ENCODE results near the gene BANF1. TPM values are rescaled to one million over a fixed set of nuclear protein-coding genes. Genes with fewer than 3 reads are reported as not detected.

Gene BANF1
- polyA plus RNA-seq, 1 donor (not counting 4 experiments of a cell fraction or from before 2014, with no cell fraction given): 154 TPM

DNA sequence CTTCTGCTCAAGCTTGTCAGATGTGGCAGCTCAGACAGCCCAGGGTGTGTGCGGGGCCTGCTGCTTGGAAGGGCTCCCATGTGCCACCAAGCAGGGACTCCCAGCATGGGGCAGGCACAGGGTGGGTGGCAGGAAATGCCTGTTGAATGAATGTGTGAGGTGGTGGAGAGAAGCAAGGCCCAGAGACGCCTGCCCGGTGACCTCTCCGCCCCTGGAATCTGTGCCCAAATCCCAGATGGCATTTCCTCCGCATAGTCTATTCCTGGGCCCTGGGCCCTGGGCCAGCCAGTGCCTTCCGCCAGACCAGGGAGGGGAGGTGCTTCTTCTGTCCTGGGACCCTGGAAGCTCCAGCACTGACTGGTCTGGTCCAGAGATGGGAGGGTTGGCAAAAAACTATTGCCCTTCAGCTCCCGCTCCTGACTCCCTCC lies 13.2 kb downstream of the BANF1 start:
- Histone ChIP-seq H3K9me3 (ENCODE audit: control insufficient read depth, low read depth, low read length) (no peaks in the 10 kb centered on the region), H2AFZ (ENCODE audit: control insufficient read depth, low read length) (no peak overlapping the region), H4K20me1 (ENCODE audit: control insufficient read depth, extremely low read depth, insufficient read depth, low read length) (no peaks in the 10 kb centered on the region), H3K36me3 (ENCODE audit: control insufficient read depth in 2 of 2, extremely low read depth in 1 of 2, insufficient read depth in 2 of 2, low read length in 2 of 2) (no peaks in the 10 kb centered on the region), H3K9me1 (ENCODE audit: control insufficient read depth, extremely low read depth, insufficient read depth, low read length) (peaks cover 3% of the 10 kb centered on the region), H3K27me3 (ENCODE audit: control insufficient read depth, extremely low read depth, insufficient read depth, low read length) (no peaks in the 10 kb centered on the region), H3K27ac (ENCODE audit: control insufficient read depth, insufficient read depth, low read length) (no peak overlapping the region), H3K4me3 (ENCODE audit: control insufficient read depth in 2 of 3, extremely low read depth in 1 of 3, insufficient read depth in 2 of 3, low read depth in 1 of 3, low read length in 3 of 3) (no peak overlapping the region), H3K9ac (ENCODE audit: control insufficient read depth, extremely low read depth, insufficient read depth, low read length) (no peak overlapping the region), H3K4me1 (ENCODE audit: control insufficient read depth, extremely low read depth, insufficient read depth, low read length) (peaks cover 26% of the 10 kb centered on the region), H3K4me2 (ENCODE audit: control insufficient read depth, extremely low read depth, insufficient read depth, low read depth, low read length) (no peak overlapping the region), H3K79me2 (ENCODE audit: control insufficient read depth, insufficient read depth, low read length) (no peaks in the 10 kb centered on the region)
- TF ChIP-seq EZH2 (IDR thresholded peaks at IDR 0.05; ENCODE audit: low read length): no peak
- TF ChIP-seq, protein P1, sequence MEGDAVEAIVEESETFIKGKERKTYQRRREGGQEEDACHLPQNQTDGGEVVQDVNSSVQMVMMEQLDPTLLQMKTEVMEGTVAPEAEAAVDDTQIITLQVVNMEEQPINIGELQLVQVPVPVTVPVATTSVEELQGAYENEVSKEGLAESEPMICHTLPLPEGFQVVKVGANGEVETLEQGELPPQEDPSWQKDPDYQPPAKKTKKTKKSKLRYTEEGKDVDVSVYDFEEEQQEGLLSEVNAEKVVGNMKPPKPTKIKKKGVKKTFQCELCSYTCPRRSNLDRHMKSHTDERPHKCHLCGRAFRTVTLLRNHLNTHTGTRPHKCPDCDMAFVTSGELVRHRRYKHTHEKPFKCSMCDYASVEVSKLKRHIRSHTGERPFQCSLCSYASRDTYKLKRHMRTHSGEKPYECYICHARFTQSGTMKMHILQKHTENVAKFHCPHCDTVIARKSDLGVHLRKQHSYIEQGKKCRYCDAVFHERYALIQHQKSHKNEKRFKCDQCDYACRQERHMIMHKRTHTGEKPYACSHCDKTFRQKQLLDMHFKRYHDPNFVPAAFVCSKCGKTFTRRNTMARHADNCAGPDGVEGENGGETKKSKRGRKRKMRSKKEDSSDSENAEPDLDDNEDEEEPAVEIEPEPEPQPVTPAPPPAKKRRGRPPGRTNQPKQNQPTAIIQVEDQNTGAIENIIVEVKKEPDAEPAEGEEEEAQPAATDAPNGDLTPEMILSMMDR (optimal IDR thresholded peaks at IDR 0.05 in 1 of 3, IDR thresholded peaks at IDR 0.05 in 1 of 3, conservative IDR thresholded peaks at IDR 0.05 in 1 of 3; ENCODE audit: extremely low read depth in 1 of 3, insufficient read depth in 2 of 3, low read length in 3 of 3): no peak
- FAIRE-seq (no peak), DNase-seq (ENCODE audit: low read depth, low spot score) (no peak)
- dilution Hi-C loops (cut with MboI; ENCODE audit: extremely low pct_ligation_motif_present, low sequenced_read_pairs): no loop called here

DNA sequence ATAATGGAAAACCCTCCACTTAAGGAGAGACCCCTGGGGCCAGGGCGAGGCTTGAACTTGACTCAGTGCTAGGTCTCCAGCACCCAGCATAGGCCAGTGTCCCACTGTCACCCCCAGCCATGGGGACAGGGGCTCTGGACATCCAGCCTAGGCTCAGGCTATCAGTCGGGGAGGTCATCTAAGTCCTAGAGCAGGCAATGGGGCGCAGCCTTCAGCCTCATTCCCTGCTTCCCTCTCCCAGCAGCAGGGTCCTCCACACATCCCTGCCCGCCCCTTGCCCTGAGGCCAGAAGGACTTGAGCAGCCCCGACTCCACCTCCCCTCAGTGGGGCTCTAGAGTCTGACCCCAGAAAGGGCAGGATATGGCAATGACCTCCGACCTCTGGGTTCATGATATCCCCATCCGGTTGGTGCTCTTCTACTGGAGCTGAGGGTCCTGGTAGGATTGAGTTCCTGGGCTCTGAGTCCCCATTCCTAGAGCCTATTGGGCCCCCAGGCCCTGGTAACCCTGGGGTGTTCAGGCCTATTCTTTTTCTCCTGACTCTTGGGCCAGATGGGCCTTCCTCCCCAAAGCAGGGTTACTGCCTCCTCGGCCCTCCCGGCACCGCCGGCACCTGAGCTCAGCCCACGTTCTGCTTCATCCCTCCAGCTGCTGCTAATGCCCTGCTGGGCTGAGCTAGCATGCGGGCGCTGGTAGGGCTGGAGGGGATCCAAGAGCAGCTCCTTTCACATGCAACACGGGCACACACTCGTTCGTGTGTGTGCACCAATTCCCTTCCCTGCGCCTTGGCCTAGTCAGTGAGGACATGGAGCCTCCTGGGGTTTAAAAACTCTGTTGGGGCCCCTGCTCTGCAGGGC lies 13.9 kb downstream of the BANF1 start:
- FAIRE-seq: no peak
- Histone ChIP-seq H3K9ac (ENCODE audit: control insufficient read depth, extremely low read depth, insufficient read depth, low read length) (no peak overlapping the region), H3K36me3 (ENCODE audit: control insufficient read depth in 2 of 2, extremely low read depth in 1 of 2, insufficient read depth in 2 of 2, low read length in 2 of 2) (no peaks in the 10 kb centered on the region), H3K4me1 (ENCODE audit: control insufficient read depth, extremely low read depth, insufficient read depth, low read length) (peaks cover 24% of the 10 kb centered on the region), H3K4me3 (ENCODE audit: control insufficient read depth in 2 of 3, extremely low read depth in 1 of 3, insufficient read depth in 2 of 3, low read depth in 1 of 3, low read length in 3 of 3) (no peak overlapping the region), H3K27me3 (ENCODE audit: control insufficient read depth, extremely low read depth, insufficient read depth, low read length) (no peaks in the 10 kb centered on the region), H3K9me3 (ENCODE audit: control insufficient read depth, low read depth, low read length) (no peaks in the 10 kb centered on the region), H2AFZ (ENCODE audit: control insufficient read depth, low read length) (no peak overlapping the region), H3K79me2 (ENCODE audit: control insufficient read depth, insufficient read depth, low read length) (no peaks in the 10 kb centered on the region), H3K9me1 (ENCODE audit: control insufficient read depth, extremely low read depth, insufficient read depth, low read length) (peaks cover 3% of the 10 kb centered on the region), H4K20me1 (ENCODE audit: control insufficient read depth, extremely low read depth, insufficient read depth, low read length) (no peaks in the 10 kb centered on the region), H3K4me2 (ENCODE audit: control insufficient read depth, extremely low read depth, insufficient read depth, low read depth, low read length) (no peak overlapping the region), H3K27ac (ENCODE audit: control insufficient read depth, insufficient read depth, low read length) (no peak overlapping the region)
- DNase-seq (ENCODE audit: low read depth, low spot score): no peak
- TF ChIP-seq EZH2 (IDR thresholded peaks at IDR 0.05; ENCODE audit: low read length): no peak
- TF ChIP-seq, protein P1 (optimal IDR thresholded peaks at IDR 0.05 in 1 of 3, IDR thresholded peaks at IDR 0.05 in 1 of 3, conservative IDR thresholded peaks at IDR 0.05 in 1 of 3; ENCODE audit: extremely low read depth in 1 of 3, insufficient read depth in 2 of 3, low read length in 3 of 3): no peak
- dilution Hi-C loops (cut with MboI; ENCODE audit: extremely low pct_ligation_motif_present, low sequenced_read_pairs): no loop called here

All from keratinocyte (primary cell).